ENCODE data around the gene KSR1.

- no peak for TF ChIP-seq CHD1 (IDR thresholded peaks at IDR 0.05; ENCODE audit: low read depth, low read length)
- no peak for TF ChIP-seq CTCF (conservative IDR thresholded peaks at IDR 0.05; ENCODE audit: low read depth, low read length)
- TF ChIP-seq POLR2A (IDR thresholded peaks at IDR 0.05; ENCODE audit: low read depth, low read length), result no peak
- TF ChIP-seq RAD21 (IDR thresholded peaks at IDR 0.05; ENCODE audit: low read length), result no peak
- TF ChIP-seq CEBPB (IDR thresholded peaks at IDR 0.05; ENCODE audit: low read depth, low read length), result no peak
- TF ChIP-seq SMC3 (IDR thresholded peaks at IDR 0.05; ENCODE audit: low read depth, low read length), result no peak
- TF ChIP-seq USF2 (IDR thresholded peaks at IDR 0.05; ENCODE audit: low read depth, low read length), result no peak
- no peak for TF ChIP-seq MXI1 (IDR thresholded peaks at IDR 0.05; ENCODE audit: borderline replicate concordance, low read depth, low read length)
- no peak for TF ChIP-seq MAZ (IDR thresholded peaks at IDR 0.05; ENCODE audit: borderline replicate concordance, low read depth, low read length)
- TF ChIP-seq ELK1 (IDR thresholded peaks at IDR 0.05; ENCODE audit: borderline replicate concordance, low read depth, low read length), result no peak
- TF ChIP-seq RFX5 (IDR thresholded peaks at IDR 0.05; ENCODE audit: low read depth, low read length), result no peak
- no peak for TF ChIP-seq MAFK (IDR thresholded peaks at IDR 0.05; ENCODE audit: low read depth, low read length)
Measured at GRCh38 chr17:27477050-27477888, 21.0 kb downstream of the KSR1 start.
